HG03159 (cell line): ENCODE results near the gene MEIS3.

Experiments used
- ATAC-seq: cut with Tn5 transposase; IDR thresholded peaks from one replicate; pipeline ENCODE4 v1.9.1; 2021; ENCODE audit warnings: mild to moderate bottlenecking, moderate library complexity; ENCODE audit not compliant: unreplicated experiment

Gene MEIS3

GRCh38 chr19:47435883-47436417 lies 16.6 kb upstream of the MEIS3 start:
- ATAC-seq = no peak

GRCh38 chr19:47435196-47435595 lies 15.9 kb upstream of the MEIS3 start:
- ATAC-seq = no peak

GRCh38 chr19:47434088-47434487 lies 14.8 kb upstream of the MEIS3 start:
- ATAC-seq = no peak

- ATAC-seq = no peak
Measured at GRCh38 chr19:47433121-47433520, 13.8 kb upstream of the MEIS3 start.

- ATAC-seq = no peak
Measured at GRCh38 chr19:47432499-47432898, 13.2 kb upstream of the MEIS3 start.

DNA sequence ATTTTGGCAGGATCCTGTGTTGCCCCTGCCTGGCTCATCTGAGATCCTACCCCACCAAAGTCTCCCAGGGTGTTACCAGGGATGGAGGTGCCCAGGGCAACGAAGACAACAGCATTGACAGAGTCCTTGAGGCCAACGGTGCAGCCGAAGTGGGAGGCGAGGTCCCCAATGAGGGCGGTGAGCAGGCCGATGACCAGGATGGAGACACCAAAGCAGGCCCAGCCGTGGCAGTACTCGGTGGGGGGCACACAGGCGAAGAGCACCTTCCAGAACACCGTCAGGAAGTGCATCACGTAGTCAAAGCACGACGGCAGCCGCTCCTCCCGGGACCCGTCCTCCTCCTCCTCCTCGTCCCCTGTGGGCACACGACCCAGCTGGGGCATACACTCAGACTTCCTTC lies 12.8 kb upstream of the MEIS3 start:
- no peak for ATAC-seq

GRCh38 chr19:47430041-47430802 lies 10.9 kb upstream of the MEIS3 start:
- no peak for ATAC-seq

- ATAC-seq = no peak
Measured at GRCh38 chr19:47429140-47429793, 9.9 kb upstream of the MEIS3 start.

GRCh38 chr19:47428177-47428894 lies 9.0 kb upstream of the MEIS3 start:
- ATAC-seq = no peak

GRCh38 chr19:47427241-47428176 lies 8.2 kb upstream of the MEIS3 start:
- ATAC-seq = no peak

DNA sequence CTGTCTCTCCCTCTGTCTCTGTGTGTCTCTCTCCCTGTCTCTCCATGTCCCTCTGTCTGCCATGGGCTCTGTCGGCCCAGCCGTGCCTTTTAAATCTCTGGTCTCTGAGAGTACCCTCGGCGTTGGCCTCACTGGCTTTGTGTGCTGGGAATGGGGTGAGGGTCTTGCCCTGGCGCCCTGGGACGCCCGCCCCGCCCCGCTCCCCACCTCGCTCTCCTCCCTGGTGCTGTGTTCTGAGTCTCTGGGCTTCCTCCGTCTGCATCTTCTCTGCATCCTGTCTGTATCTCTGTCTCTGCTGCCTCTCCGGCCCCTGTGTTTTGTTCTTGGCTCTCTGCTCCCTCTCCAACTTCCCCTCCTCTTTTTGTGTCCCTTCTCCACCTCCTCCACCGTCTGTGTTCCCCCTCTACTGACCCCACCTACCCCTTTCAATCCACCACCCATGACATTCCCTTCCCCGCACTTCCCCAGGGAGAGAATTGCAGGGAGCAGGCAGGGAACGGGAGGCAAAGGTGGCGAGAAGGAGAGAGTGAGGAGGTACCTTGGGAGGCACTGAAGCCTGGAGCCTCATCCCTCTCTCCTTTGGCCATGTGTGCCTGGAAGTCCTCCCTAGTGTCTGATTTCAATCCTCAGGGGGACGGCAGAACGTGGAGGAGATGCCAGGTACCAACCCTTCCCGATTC lies 4.0 kb upstream of the MEIS3 start:
- ATAC-seq = no peak

DNA sequence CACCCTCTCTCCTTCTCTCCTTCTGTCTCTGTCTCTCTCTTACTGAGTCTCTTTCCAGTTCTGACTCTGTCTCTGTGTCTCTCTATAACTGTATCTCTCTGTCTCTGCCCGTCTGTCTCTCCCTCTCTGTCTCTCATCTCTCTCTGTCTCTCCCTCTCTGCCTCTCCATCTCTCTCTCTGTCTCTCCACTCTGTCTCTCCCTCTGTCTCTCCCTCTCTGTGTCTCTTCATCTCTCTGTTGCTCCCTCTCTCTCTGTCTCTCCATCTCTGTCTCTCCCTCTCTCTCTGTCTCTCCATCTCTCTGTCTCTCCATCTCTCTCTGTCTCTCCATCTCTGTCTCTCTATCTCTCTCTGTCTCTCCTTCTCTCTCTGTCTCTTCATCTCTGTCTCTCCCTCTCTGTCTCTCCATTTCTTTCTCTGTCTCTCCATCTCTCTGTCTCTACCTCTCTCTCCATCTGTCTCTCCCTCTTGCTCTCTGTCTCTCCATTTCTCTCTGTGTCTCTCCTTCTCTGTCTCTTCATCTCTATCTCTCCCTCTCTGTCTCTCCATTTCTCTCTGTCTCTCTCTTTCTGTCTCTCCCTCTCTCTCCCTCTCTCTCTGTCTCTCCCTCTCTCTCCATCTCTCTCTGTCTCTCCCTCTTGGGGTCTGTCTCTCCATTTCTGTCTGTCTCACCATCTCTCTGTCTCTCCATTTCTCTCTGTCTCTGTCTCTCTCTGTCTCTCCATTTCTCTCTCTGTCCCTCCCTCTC lies 3.3 kb upstream of the MEIS3 start:
- no peak for ATAC-seq

DNA sequence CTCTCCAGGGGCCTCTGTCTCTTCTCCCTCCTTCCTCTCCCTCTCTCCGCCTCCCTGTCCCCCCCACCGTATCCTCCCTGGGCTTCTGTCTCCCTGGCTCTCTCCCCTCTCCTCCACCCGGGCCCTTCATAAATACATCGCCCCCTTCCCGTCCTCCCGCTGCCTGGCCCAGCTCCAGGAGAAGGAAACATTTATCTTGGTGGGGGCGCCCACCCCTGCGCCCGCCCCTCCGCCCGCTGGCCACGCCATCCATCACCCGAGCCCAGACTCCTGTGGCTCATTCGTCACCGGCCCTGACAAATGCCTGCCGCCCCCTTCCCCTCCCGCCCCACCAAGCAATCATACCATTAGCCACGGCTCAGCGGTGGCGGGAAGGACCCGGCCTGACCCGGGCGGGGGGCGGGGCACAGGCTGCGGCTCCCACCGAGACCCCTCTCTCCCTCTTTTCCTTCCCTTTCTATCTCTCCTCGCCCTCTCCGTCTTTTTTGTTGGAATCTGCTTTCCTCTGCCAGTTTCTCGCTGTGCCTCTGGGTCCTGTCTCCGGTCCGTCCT lies 2.6 kb upstream of the MEIS3 start:
- ATAC-seq = no peak

- ATAC-seq = no peak
Measured at GRCh38 chr19:47421244-47421786, 2.0 kb upstream of the MEIS3 start.

GRCh38 chr19:47419789-47420188 lies 462 bp upstream of the MEIS3 start:
- ATAC-seq = no peak

GRCh38 chr19:47418692-47419029 lies 666 bp downstream of the MEIS3 start:
- no peak for ATAC-seq

DNA sequence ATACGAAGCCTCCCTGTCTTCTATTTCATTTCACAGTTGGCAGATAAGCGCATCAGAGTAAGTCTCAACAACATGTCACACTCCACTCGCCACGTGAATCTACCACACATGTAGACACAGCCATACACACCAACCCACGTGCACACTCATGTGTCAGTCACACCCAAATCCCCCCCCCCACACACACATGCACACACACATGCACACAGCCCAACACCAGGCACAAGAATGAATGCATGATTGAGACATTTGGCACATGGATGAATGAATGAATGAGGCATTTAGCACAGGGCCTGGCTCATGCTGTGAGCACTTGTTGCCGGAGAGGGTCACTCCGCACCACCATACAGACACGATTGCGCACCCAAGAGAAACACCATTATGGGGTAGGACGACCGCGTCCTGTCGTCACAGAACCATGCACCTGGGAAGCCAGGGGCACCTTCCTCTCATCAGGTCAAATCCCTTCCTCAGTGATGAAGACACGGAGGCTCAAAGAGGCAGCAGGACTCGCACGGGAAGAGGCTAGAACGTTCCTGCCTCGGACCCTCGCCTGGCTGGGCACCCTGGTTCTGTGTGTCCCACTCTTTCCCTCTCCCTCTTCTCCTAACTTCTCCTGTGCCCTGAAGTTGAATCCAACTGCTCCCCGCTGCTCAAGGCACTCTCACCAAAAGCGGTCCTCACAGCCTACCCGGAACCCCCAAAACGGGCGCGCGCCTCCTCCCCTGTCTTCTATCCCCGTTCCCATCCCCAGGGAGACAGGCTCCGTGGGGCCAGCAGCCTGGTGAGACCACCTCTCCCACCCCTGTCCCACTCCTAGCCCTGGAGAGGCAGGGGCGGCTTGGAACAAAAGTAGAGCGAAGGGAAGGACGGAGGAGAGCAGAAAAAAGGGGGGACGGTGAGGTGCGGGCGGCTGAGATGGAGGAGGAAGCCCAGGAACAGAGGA lies 1.3 kb downstream of the MEIS3 start:
- no peak for ATAC-seq
